ENCODE measurements around the gene ZNF560. TPM values are rescaled to one million over a fixed set of nuclear protein-coding genes. Genes with fewer than 3 reads are reported as not detected.
A peak's percentile ranks its signal among the peaks of the same experiment; 100 is the strongest.

Gene ZNF560
- total RNA-seq, 1 donor from 2014 or later: 0.31 TPM

GRCh38 chr19:9435279-9436268, 62.8 kb downstream of the ZNF560 start, which contains the start of gene ZNF266:
ZNF266 (minus strand) TSS chr19:9435573; CDS start chr19:9420089, 15,484 bp downstream.
- peak; percentile 78 for DNase-seq

GRCh38 chr19:9431475-9431874, 66.9 kb downstream of the ZNF560 start:
- no peak for DNase-seq

DNA sequence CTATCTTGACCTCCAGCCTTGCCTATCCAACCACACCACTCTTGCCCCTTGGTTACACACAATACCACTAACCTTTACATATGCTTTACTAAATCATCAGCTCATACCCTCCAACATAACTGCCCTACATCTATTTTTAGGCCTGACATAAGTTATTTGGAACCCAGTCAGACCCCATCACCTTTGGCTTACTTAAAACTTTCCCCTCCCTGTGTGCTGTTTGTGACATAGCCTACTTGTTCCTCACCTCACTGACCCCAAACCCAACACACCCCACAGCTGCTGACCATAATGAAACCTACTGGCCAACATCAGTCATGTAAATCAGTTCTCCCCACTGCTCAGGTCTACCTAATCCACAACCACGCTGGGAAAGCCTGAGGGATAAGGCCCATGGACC, 68.0 kb downstream of the ZNF560 start:
- DNase-seq: no peak

- no peak for DNase-seq
These were observed 70.5 kb downstream of the ZNF560 start for GRCh38 chr19:9427941-9428340.

Other genes with a start within 250 kb of the ZNF560 start
- gene OR7E24, start 247.7 kb downstream of the ZNF560 start, total RNA-seq: not detected
- gene ZNF699, start 188.8 kb downstream of the ZNF560 start, total RNA-seq: 25.7 TPM
- 52.7 TPM for gene ZNF559, start 174.4 kb downstream of the ZNF560 start, total RNA-seq
- 11.9 TPM for gene ZNF177, start 135.6 kb downstream of the ZNF560 start, total RNA-seq
- gene ZNF266, start 63.0 kb downstream of the ZNF560 start, total RNA-seq: 15.4 TPM
- gene ZNF426, start 40.0 kb upstream of the ZNF560 start, total RNA-seq: 23.7 TPM
- 109 TPM for gene ZNF121, start 85.9 kb upstream of the ZNF560 start, total RNA-seq
- 44.6 TPM for gene ZNF561, start 122.6 kb upstream of the ZNF560 start, total RNA-seq
- gene ZNF562, start 176.5 kb upstream of the ZNF560 start, total RNA-seq: 86.4 TPM

All from occipital lobe (tissue), 2 donors.